Umbilical cord (tissue), 1 donor: ENCODE measurements around the gene MEX3C. TPM values are rescaled to one million over a fixed set of nuclear protein-coding genes. Genes with fewer than 3 reads are reported as not detected.

Experiments used
- total RNA-seq: library from RNA; depleted of rRNA; stranded (reverse); fragments of >200 nt; gene quantifications from one replicate; pipeline ENCODE4 v1.2.3, GENCODE V29; 2014; ENCODE audit warnings: low replicate concordance; ENCODE audit not compliant: insufficient read depth

MEX3C gene
- total RNA-seq, 1 donor from 2014 or later: 50.3 TPM

Other genes with a start within 250 kb of the MEX3C start
- 15.2 TPM for gene ELAC1, start 229.6 kb downstream of the MEX3C start, total RNA-seq
- gene SMAD4, start 167.5 kb downstream of the MEX3C start, total RNA-seq: 92.9 TPM